Panc1 (cell line): ENCODE results near the gene RHOT2. TPM values are rescaled to one million over a fixed set of nuclear protein-coding genes. Genes with fewer than 3 reads are reported as not detected.

Source experiments
- ATAC-seq: fragments of 200-7000 bp; cut with Tn5 transposase; 2 replicates; pipeline ENCODE4 v1.9.1; 2020; ENCODE audit warnings: mild to moderate bottlenecking, moderate library complexity
- BruUV-seq: library from RNA; stranded (reverse); fragments of 400-500 nt; replicated peaks from 2 replicates; lab custom pipeline; 2021; lab: Mats Ljungman, UMichigan
- CTCF ChIA-PET: fragments of 300-600 bp; sonication (Branson Sonifier 250); formaldehyde crosslinking; loops from one replicate; lab custom pipeline; 2022; ENCODE audit warnings: antibody characterized with exemption; lab: Charles Lee
- POLR2A ChIA-PET: fragments of 300-600 bp; sonication (Branson Sonifier 250); formaldehyde crosslinking; loops from one replicate; lab custom pipeline; 2022; ENCODE audit warnings: antibody characterized with exemption; lab: Charles Lee
- DNase-seq: peaks from one replicate; pipeline ENCODE4 v3.0.0-alpha.2; 2010; ENCODE audit warnings: low read depth, low spot score
- H3K27ac ChIP-seq: 2 replicates; pipeline ENCODE4 v1.5.1; 2011; ENCODE audit warnings: mild to moderate bottlenecking, low read length, inconsistent platforms
- H3K27me3 ChIP-seq: fragments of 200-500 bp; sonication (Bioruptor generic); 2 replicates; pipeline ENCODE4 v1.6.0; 2014; ENCODE audit warnings: low read length, inconsistent platforms; ENCODE audit not compliant: control insufficient read depth, insufficient read depth
- H3K36me3 ChIP-seq: fragments of 200-500 bp; sonication (Bioruptor generic); 2 replicates; pipeline ENCODE4 v1.5.1; 2014; ENCODE audit warnings: inconsistent platforms, mild to moderate bottlenecking, low read length, moderate library complexity; ENCODE audit not compliant: control insufficient read depth, insufficient read depth
- H3K4me1 ChIP-seq: 2 replicates; pipeline ENCODE4 v1.5.1; 2011; ENCODE audit warnings: inconsistent platforms, mild to moderate bottlenecking, low read length, moderate library complexity; ENCODE audit not compliant: control insufficient read depth, insufficient read depth
- H3K4me3 ChIP-seq, 2 experiments: 2 replicates each; pipeline ENCODE4 v1.5.1; 2011 to 2012; ENCODE audit warnings: low read depth in 2 of 2, low read length in 2 of 2, mild to moderate bottlenecking in 2 of 2, inconsistent platforms in 1 of 2, moderate library complexity in 1 of 2
- H3K9me3 ChIP-seq: fragments of 200-500 bp; sonication (Bioruptor generic); 2 replicates; pipeline ENCODE4 v1.5.1; 2014; ENCODE audit warnings: low read depth, mild to moderate bottlenecking, inconsistent platforms, low read length, moderate library complexity; ENCODE audit not compliant: control insufficient read depth, insufficient read depth
- POLR2AphosphoS5 ChIP-seq: IDR thresholded peaks from 2 replicates; pipeline ENCODE4 v1.6.1; 2012; ENCODE audit warnings: mild to moderate bottlenecking, low read depth, low read length, moderate library complexity
- SIN3A ChIP-seq: IDR thresholded peaks from 2 replicates; pipeline ENCODE4 v1.6.1; 2012; ENCODE audit warnings: low read depth, mild to moderate bottlenecking, low read length, moderate library complexity, borderline replicate concordance; ENCODE audit not compliant: insufficient read depth
- TCF7L2 ChIP-seq: IDR thresholded peaks from 2 replicates; pipeline ENCODE4 v1.6.1; 2011; ENCODE audit warnings: mild to moderate bottlenecking, low read depth, low read length, inconsistent platforms
- in situ Hi-C: cut with HindIII; loops from 2 replicates; pipeline ENCODE4 v1.10.0; 2016; ENCODE audit warnings: low sequenced_read_pairs, low pct_unique_long_range_greater_than_20kb
- intact Hi-C: fragments of 100-400 bp; cut with micrococcal nuclease; formaldehyde crosslinking; loops from one replicate; pipeline ENCODE4 v1.10.0; 2022; ENCODE audit not compliant: unreplicated experiment
- total RNA-seq: library from RNA; stranded (reverse); gene quantifications from one replicate; pipeline ENCODE4 v1.2.1, GENCODE V29; 2021; ENCODE audit not compliant: unreplicated experiment
- TF ChIP-seq, protein P1 (sequence below), 2 experiments: IDR thresholded peaks; 2 replicates each; pipeline ENCODE4 v1.6.1; 2011 to 2012; ENCODE audit warnings: low read depth in 2 of 2, control low read depth in 1 of 2, low read length in 1 of 2, mild to moderate bottlenecking in 1 of 2, moderate library complexity in 1 of 2; ENCODE audit not compliant: insufficient read depth in 1 of 2
- TF ChIP-seq, protein P2 (sequence below): fragments of 450-650 bp; IDR thresholded peaks from 2 replicates; pipeline ENCODE4 v1.5.1; 2017; ENCODE audit warnings: mild to moderate bottlenecking

Gene RHOT2
- total RNA-seq, 1 experiment from 2014 or later = 195 TPM

DNA sequence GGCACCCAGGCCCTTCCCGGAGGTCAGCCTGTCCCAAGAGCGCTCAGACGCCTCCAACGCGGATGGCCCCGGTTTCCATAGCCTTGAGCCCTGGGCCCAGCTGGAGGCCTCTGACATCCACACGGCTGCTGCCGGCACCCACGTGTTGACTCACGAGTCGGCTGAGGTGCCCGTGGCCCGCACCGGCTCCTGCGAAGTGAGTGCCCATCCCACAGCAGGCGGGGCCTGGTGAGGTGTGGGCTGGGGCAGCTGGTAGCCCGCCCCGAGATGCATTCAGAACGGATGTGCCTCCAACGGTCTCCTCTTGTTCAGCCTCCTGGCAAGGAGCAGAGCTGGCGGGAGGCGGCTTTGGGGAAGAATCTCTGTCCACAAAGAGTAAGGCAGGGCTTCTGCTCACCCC, 16.1 kb upstream of the RHOT2 start:
- TF ChIP-seq TCF7L2 (no peak), SIN3A (no peak), POLR2AphosphoS5 (no peak)
- TF ChIP-seq, protein P1, sequence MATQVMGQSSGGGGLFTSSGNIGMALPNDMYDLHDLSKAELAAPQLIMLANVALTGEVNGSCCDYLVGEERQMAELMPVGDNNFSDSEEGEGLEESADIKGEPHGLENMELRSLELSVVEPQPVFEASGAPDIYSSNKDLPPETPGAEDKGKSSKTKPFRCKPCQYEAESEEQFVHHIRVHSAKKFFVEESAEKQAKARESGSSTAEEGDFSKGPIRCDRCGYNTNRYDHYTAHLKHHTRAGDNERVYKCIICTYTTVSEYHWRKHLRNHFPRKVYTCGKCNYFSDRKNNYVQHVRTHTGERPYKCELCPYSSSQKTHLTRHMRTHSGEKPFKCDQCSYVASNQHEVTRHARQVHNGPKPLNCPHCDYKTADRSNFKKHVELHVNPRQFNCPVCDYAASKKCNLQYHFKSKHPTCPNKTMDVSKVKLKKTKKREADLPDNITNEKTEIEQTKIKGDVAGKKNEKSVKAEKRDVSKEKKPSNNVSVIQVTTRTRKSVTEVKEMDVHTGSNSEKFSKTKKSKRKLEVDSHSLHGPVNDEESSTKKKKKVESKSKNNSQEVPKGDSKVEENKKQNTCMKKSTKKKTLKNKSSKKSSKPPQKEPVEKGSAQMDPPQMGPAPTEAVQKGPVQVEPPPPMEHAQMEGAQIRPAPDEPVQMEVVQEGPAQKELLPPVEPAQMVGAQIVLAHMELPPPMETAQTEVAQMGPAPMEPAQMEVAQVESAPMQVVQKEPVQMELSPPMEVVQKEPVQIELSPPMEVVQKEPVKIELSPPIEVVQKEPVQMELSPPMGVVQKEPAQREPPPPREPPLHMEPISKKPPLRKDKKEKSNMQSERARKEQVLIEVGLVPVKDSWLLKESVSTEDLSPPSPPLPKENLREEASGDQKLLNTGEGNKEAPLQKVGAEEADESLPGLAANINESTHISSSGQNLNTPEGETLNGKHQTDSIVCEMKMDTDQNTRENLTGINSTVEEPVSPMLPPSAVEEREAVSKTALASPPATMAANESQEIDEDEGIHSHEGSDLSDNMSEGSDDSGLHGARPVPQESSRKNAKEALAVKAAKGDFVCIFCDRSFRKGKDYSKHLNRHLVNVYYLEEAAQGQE (IDR thresholded peaks at IDR 0.05; ENCODE audit: insufficient read depth in 1 of 2, low read depth in 2 of 2, low read length in 1 of 2) = no peak
- TF ChIP-seq, protein P2, sequence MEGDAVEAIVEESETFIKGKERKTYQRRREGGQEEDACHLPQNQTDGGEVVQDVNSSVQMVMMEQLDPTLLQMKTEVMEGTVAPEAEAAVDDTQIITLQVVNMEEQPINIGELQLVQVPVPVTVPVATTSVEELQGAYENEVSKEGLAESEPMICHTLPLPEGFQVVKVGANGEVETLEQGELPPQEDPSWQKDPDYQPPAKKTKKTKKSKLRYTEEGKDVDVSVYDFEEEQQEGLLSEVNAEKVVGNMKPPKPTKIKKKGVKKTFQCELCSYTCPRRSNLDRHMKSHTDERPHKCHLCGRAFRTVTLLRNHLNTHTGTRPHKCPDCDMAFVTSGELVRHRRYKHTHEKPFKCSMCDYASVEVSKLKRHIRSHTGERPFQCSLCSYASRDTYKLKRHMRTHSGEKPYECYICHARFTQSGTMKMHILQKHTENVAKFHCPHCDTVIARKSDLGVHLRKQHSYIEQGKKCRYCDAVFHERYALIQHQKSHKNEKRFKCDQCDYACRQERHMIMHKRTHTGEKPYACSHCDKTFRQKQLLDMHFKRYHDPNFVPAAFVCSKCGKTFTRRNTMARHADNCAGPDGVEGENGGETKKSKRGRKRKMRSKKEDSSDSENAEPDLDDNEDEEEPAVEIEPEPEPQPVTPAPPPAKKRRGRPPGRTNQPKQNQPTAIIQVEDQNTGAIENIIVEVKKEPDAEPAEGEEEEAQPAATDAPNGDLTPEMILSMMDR = no peak
- ChIA-PET POLR2A (interaction anchor here (0.7 kb wide), 1 partner anchor 30 kb away, joined by 4 read pairs; no protein-coding TSS in a partner anchor), CTCF (interaction anchor here (0.5 kb wide), 1 partner anchor 70 kb away, joined by 4 read pairs; no protein-coding TSS in a partner anchor)
- no peak overlapping the region for H3K4me3 ChIP-seq
- H3K36me3 ChIP-seq = no peaks in the 10 kb centered on the region
- peaks cover 14% of the 10 kb centered on the region for H3K4me1 ChIP-seq
- in situ Hi-C loops = no loop called here
- no peaks in the 10 kb centered on the region for H3K27me3 ChIP-seq
- no peak for DNase-seq
- H3K27ac ChIP-seq = no peak overlapping the region
- no TSS peak for BruUV-seq
- intact Hi-C loops = no loop called here
- H3K9me3 ChIP-seq = no peaks in the 10 kb centered on the region
- ATAC-seq = no peak

DNA sequence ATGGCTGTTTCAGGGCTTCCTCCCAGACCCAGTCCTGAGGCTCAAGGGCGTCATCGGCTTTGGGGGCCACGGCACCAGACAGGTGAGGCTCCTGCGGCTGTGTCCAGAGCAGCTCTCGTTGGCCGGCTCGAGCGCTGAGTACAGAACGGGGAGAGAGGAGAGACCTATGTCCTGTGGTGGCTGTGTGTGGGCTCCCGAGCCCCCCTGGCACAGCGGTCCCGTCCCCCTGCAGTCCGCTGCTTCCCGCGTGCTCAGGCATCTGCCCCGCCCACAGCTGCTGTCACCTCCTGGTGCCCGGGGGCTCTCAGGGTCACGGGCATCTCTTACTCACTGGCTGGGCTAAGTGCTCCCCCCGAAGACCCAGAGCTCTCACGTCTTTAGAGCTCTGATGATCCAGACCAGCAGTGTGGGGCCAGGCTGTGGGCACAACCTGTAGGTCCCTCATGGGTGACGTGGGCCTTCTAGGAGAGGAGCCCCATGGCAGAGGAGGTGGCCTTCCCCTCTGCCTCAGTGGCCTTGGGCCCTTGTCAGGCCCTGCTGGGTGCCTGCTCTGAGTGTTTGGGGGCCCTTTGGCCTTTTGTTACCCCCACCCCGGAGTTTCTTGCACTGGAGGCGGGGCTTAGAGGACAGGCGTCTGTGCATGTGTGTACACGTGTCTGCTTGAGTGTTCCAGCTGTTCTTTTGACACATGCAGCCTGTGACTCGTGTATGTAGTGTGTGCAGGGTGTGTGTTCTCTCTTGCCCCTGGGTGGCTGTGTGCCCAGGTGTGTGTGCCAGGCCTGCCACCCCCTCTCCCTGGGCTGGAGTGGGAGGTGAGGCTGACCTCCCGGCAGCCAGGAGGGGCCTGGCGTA, 15.3 kb upstream of the RHOT2 start:
- intact Hi-C loops (no loop called here), in situ Hi-C loops (no loop called here)
- BruUV-seq = no TSS peak
- TF ChIP-seq POLR2AphosphoS5 (no peak), SIN3A (no peak), TCF7L2 (no peak)
- TF ChIP-seq, protein P1 (IDR thresholded peaks at IDR 0.05; ENCODE audit: insufficient read depth in 1 of 2, low read depth in 2 of 2, low read length in 1 of 2) = no peak
- TF ChIP-seq, protein P2 = no peak
- H3K4me3 ChIP-seq = no peak overlapping the region
- no peak for DNase-seq
- ChIA-PET CTCF (no interaction called here), POLR2A (interaction anchor here (0.5 kb wide), 1 partner anchor 13 kb away, joined by 5 read pairs; no protein-coding TSS in a partner anchor)
- H3K9me3 ChIP-seq = no peaks in the 10 kb centered on the region
- H3K27ac ChIP-seq = no peak overlapping the region
- ATAC-seq = no peak
- H3K4me1 ChIP-seq = peaks cover 7% of the 10 kb centered on the region; the same call in 1 of the 2 replicates
- H3K36me3 ChIP-seq = no peaks in the 10 kb centered on the region
- H3K27me3 ChIP-seq = no peaks in the 10 kb centered on the region
